Keratinocyte (primary cell): ENCODE measurements around the gene ITPKB. TPM values are rescaled to one million over a fixed set of nuclear protein-coding genes. Genes with fewer than 3 reads are reported as not detected.
"Not testable (repeated sequence)": the region's sequence is repeated elsewhere in the genome, so short reads cannot be mapped to it uniquely, and the experiment has no call there.

Experiments
- DNase-seq: peaks from one replicate; pipeline ENCODE4 v3.0.0-alpha.2; 2011; ENCODE audit warnings: low read depth, missing footprints, low spot score
- FAIRE-seq: peaks from 2 replicates; lab custom pipeline; 2011; peaks lifted over from hg19 to GRCh38; lab: Jason Lieb, UNC
- H2AFZ ChIP-seq: 2 replicates; pipeline ENCODE4 v1.6.0; 2012; ENCODE audit warnings: low read length, control low read depth, inconsistent platforms; ENCODE audit not compliant: control insufficient read depth
- H3K27ac ChIP-seq: 2 replicates; pipeline ENCODE4 v1.5.1; 2011; ENCODE audit warnings: low read length; ENCODE audit not compliant: control insufficient read depth, insufficient read depth
- H3K27me3 ChIP-seq: 3 replicates; pipeline ENCODE4 v1.6.0; 2011; ENCODE audit warnings: low read length; ENCODE audit not compliant: control insufficient read depth, insufficient read depth; ENCODE audit errors: extremely low read depth
- H3K36me3 ChIP-seq, 2 experiments: 2 replicates in 1 of 2; 3 replicates in 1 of 2; pipeline ENCODE4 v1.5.1; 2011; ENCODE audit warnings: low read length in 2 of 2, mild to moderate bottlenecking in 1 of 2; ENCODE audit not compliant: control insufficient read depth in 2 of 2, insufficient read depth in 2 of 2; ENCODE audit errors: extremely low read depth in 1 of 2
- H3K4me1 ChIP-seq: 3 replicates; pipeline ENCODE4 v1.5.1; 2011; ENCODE audit warnings: low read length; ENCODE audit not compliant: control insufficient read depth, insufficient read depth; ENCODE audit errors: extremely low read depth
- H3K4me2 ChIP-seq: 3 replicates; pipeline ENCODE4 v1.6.0; 2011; ENCODE audit warnings: low read depth, low read length; ENCODE audit not compliant: control insufficient read depth, insufficient read depth; ENCODE audit errors: extremely low read depth
- H3K4me3 ChIP-seq, 3 experiments: fragments of 200-600 bp in 1 of 3; sonication (generic) in 1 of 3; 2 replicates in 2 of 3; 3 replicates in 1 of 3; pipeline ENCODE4 v1.5.1; 2011 to 2016; ENCODE audit warnings: low read length in 3 of 3, mild to moderate bottlenecking in 3 of 3, control low read depth in 2 of 3, inconsistent platforms in 1 of 3, low read depth in 1 of 3, mixed read lengths in 1 of 3, mixed run types in 1 of 3, moderate library complexity in 1 of 3; ENCODE audit not compliant: control insufficient read depth in 2 of 3, insufficient read depth in 2 of 3; ENCODE audit errors: extremely low read depth in 1 of 3
- H3K79me2 ChIP-seq: 2 replicates; pipeline ENCODE4 v1.6.0; 2012; ENCODE audit warnings: low read length; ENCODE audit not compliant: control insufficient read depth, insufficient read depth
- H3K9ac ChIP-seq: 3 replicates; pipeline ENCODE4 v1.6.0; 2011; ENCODE audit warnings: low read length; ENCODE audit not compliant: control insufficient read depth, insufficient read depth; ENCODE audit errors: extremely low read depth
- H3K9me1 ChIP-seq: 3 replicates; pipeline ENCODE4 v1.6.0; 2011; ENCODE audit warnings: low read length; ENCODE audit not compliant: control insufficient read depth, insufficient read depth; ENCODE audit errors: extremely low read depth
- H3K9me3 ChIP-seq: 2 replicates; pipeline ENCODE4 v1.5.1; 2012; ENCODE audit warnings: low read depth, low read length; ENCODE audit not compliant: control insufficient read depth
- H4K20me1 ChIP-seq: 3 replicates; pipeline ENCODE4 v1.6.0; 2011; ENCODE audit warnings: low read length; ENCODE audit not compliant: control insufficient read depth, insufficient read depth; ENCODE audit errors: extremely low read depth
- EZH2 ChIP-seq: IDR thresholded peaks from one replicate; pipeline ENCODE4 v1.6.1; 2012; ENCODE audit warnings: inconsistent platforms, mild to moderate bottlenecking, low read length, moderate library complexity
- dilution Hi-C: fragments of 300-500 bp; cut with MboI; formaldehyde crosslinking; loops from one replicate; pipeline ENCODE4 v1.7.0; 2020; ENCODE audit warnings: low sequenced_read_pairs; ENCODE audit not compliant: extremely low pct_ligation_motif_present
- polyA plus RNA-seq, 5 experiments: library from polyadenylated mRNA; depleted of rRNA in 3 of 5; stranded (reverse) in 3 of 5; stranded (forward) in 1 of 5; unstranded in 1 of 5; fragments of >200 nt; gene quantifications; 1 replicate in 1 of 5; 2 replicates in 3 of 5; 3 replicates in 1 of 5; pipeline versions ENCODE4 v1.2.1 to v1.2.3, GENCODE V29; 2011 to 2012; ENCODE audit warnings: missing spikeins in 2 of 5, low read depth in 1 of 5, low replicate concordance in 1 of 5
- TF ChIP-seq, protein P1 (sequence below), 3 experiments: IDR thresholded peaks in 1 of 3; conservative IDR thresholded peaks in 1 of 3; optimal IDR thresholded peaks in 1 of 3; 2 replicates in 2 of 3; 3 replicates in 1 of 3; pipeline versions ENCODE3 to v1.5.1; 2011; ENCODE audit warnings: low read length in 3 of 3, mild to moderate bottlenecking in 3 of 3, moderate library complexity in 2 of 3, control low read depth in 1 of 3, inconsistent platforms in 1 of 3; ENCODE audit not compliant: insufficient read depth in 2 of 3; ENCODE audit errors: extremely low read depth in 1 of 3

Gene ITPKB
- polyA plus RNA-seq, 1 donor (not counting 4 experiments of a cell fraction or from before 2014, with no cell fraction given): 3.2 TPM

DNA sequence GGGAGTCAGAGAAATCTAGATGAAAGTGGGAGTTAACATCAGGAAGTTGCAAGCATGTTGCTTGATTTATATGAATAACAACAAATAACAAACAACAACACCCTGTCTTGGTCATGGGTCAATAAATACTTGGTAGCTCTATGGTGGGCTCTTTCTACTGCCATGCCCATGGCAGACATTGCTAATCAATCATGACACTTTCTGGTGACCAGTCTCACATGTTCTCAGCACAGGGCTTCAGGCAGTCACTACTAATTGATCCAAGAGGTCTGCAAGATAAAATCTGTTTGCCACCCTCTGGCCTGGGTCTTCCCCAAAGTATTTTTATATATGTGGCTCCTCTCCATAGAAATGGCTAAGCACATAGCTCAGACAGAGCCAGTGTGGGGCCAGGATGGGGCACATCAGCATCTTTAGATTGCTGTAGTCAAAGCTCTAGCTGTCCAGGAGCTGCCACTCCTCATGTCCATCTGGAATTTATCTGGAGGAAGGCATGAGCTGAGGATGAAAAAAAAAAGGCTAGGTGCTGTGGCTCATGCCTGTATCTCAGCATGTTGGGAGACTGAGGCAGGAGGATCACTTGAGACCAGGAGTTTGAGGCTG is 139.3 kb downstream of the ITPKB start:
- H3K9me1 ChIP-seq: peaks cover 3% of the 10 kb centered on the region
- TF ChIP-seq EZH2: no peak
- TF ChIP-seq, protein P1, sequence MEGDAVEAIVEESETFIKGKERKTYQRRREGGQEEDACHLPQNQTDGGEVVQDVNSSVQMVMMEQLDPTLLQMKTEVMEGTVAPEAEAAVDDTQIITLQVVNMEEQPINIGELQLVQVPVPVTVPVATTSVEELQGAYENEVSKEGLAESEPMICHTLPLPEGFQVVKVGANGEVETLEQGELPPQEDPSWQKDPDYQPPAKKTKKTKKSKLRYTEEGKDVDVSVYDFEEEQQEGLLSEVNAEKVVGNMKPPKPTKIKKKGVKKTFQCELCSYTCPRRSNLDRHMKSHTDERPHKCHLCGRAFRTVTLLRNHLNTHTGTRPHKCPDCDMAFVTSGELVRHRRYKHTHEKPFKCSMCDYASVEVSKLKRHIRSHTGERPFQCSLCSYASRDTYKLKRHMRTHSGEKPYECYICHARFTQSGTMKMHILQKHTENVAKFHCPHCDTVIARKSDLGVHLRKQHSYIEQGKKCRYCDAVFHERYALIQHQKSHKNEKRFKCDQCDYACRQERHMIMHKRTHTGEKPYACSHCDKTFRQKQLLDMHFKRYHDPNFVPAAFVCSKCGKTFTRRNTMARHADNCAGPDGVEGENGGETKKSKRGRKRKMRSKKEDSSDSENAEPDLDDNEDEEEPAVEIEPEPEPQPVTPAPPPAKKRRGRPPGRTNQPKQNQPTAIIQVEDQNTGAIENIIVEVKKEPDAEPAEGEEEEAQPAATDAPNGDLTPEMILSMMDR (optimal IDR thresholded peaks at IDR 0.05 in 1 of 3, IDR thresholded peaks at IDR 0.05 in 1 of 3, conservative IDR thresholded peaks at IDR 0.05 in 1 of 3; ENCODE audit: extremely low read depth in 1 of 3, insufficient read depth in 2 of 3, low read length in 3 of 3): no peak
- H3K27ac ChIP-seq: no peak overlapping the region
- H3K79me2 ChIP-seq: no peaks in the 10 kb centered on the region
- no peaks in the 10 kb centered on the region for H3K36me3 ChIP-seq
- no peak overlapping the region for H3K4me3 ChIP-seq
- H2AFZ ChIP-seq: no peak overlapping the region
- peaks cover 17% of the 10 kb centered on the region for H3K4me1 ChIP-seq
- no peak overlapping the region for H3K4me2 ChIP-seq
- no peak overlapping the region for H3K9ac ChIP-seq
- dilution Hi-C loops: no loop called here
- H4K20me1 ChIP-seq: no peaks in the 10 kb centered on the region
- FAIRE-seq (no peak), DNase-seq (no peak)
- H3K9me3 ChIP-seq: no peaks in the 10 kb centered on the region
- H3K27me3 ChIP-seq: peaks cover 2% of the 10 kb centered on the region

DNA sequence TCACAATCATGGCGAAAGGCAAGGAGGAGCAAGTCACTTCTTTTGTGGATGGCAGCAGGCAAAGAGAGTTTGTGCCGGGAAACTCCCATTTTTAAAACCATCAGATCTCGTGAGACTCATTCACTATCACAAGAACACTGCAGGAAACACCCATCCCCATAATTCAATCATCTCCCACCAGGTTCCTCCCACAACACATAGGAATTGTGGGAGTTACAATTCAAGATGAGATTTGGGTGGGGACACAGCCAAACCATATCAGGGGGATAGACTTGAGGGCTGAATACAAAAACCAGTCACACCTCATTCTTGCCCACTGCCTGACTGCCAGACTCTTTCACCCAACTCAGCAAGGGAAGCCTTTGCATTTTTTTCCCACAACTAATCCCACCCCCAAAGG is 140.1 kb downstream of the ITPKB start:
- FAIRE-seq, H3K4me2 ChIP-seq, H4K20me1 ChIP-seq, H3K36me3 ChIP-seq, H3K9me1 ChIP-seq, dilution Hi-C loops, H3K27me3 ChIP-seq, H3K27ac ChIP-seq, DNase-seq, H3K9ac ChIP-seq, H3K4me3 ChIP-seq, H2AFZ ChIP-seq, H3K9me3 ChIP-seq, H3K79me2 ChIP-seq: not testable (repeated sequence)
- peaks cover 17% of the 10 kb centered on the region for H3K4me1 ChIP-seq

DNA sequence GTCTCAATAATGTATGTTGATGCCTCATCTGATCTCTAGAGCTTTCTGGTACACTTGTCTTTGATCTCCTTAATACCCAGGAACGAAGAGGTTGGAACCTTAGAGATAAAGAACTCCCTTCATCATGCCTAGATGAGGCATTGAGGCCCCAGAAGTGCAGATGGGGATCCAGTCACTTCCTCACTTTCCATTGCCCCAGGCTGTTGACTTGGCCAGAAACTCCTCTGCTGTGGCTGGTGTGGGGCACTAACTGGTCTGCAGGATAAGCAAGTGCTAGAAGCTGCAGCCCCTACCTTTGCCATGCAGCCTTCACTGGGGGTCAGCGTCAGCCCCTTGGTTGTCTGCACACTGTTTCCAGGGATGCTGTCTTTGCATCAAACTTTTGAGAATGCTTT is 140.6 kb downstream of the ITPKB start:
- Histone ChIP-seq H3K27me3 (peaks cover 2% of the 10 kb centered on the region), H2AFZ (no peak overlapping the region), H4K20me1 (no peaks in the 10 kb centered on the region), H3K4me2 (no peak overlapping the region), H3K79me2 (no peaks in the 10 kb centered on the region), H3K9me1 (peaks cover under 1% of the 10 kb centered on the region), H3K27ac (no peak overlapping the region), H3K4me1 (peaks cover 13% of the 10 kb centered on the region), H3K36me3 (no peaks in the 10 kb centered on the region), H3K4me3 (no peak overlapping the region), H3K9ac (no peak overlapping the region), H3K9me3 (no peaks in the 10 kb centered on the region)
- no peak for FAIRE-seq
- DNase-seq: no peak
- dilution Hi-C loops: no loop called here
- TF ChIP-seq EZH2: no peak
- TF ChIP-seq, protein P1 (optimal IDR thresholded peaks at IDR 0.05 in 1 of 3, IDR thresholded peaks at IDR 0.05 in 1 of 3, conservative IDR thresholded peaks at IDR 0.05 in 1 of 3; ENCODE audit: extremely low read depth in 1 of 3, insufficient read depth in 2 of 3, low read length in 3 of 3): no peak
